Stimulated activated CD4-positive, alpha-beta T cell treated with anti-CD3 and anti-CD28 coated beads, Interleukin-1b, Interleukin-23, amount 100 ng/mL, for 24 hours (primary cell): ENCODE measurements around the gene KCNT1.

Source experiments
- DNase-seq, 4 experiments: peaks; one replicate each; pipeline ENCODE4 v3.0.0-alpha.2; 2020; ENCODE audit warnings: low read depth in 4 of 4, low spot score in 1 of 4

The KCNT1 gene

DNA sequence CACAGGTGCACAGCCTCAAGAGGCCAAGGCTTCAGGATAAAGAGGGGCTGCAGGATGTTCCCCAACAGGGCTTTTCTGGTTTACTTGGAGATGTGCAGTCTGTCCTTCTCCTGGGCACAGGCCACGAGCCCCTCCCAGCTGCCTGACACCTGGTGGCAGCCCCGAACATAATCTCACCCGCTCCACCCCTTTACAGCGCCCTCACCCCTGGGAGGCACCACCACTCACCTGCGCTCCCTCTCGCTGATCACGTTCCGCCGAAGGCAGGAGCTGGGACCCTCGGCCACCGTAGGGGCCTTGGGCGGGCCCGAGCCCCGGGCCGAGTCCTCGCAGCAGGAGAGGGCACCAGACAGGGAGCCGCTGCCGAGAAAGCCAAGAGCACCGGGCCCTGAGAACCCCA is 3.2 kb upstream of the KCNT1 start:
- DNase-seq: no peak

DNA sequence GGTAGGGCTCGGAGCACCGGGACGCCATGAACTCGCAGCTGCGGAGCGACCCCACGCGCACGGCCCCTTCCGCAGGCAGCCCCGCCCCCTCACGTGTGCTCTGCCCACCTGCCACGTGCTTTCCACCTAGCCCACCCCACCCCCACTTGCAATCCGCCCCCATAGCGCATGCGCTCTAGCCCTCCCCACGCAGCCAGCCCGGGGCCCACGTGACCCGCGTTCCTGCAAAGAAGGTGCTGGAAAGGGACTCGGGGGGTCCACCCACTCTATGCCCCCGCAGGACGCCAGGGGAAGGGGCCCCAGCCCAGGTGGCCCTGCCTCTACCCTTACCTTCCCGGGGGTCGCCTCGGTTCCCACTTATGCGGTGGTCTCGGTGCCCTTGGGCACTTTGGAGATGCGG is 2.5 kb upstream of the KCNT1 start, which contains the start of gene SOHLH1:
Gene SOHLH1, minus strand, starts transcription at position 42 of the 400 bp plus-strand sequence. Its CDS starts 14 bp downstream, at position 28.
- DNase-seq: no peak

DNA sequence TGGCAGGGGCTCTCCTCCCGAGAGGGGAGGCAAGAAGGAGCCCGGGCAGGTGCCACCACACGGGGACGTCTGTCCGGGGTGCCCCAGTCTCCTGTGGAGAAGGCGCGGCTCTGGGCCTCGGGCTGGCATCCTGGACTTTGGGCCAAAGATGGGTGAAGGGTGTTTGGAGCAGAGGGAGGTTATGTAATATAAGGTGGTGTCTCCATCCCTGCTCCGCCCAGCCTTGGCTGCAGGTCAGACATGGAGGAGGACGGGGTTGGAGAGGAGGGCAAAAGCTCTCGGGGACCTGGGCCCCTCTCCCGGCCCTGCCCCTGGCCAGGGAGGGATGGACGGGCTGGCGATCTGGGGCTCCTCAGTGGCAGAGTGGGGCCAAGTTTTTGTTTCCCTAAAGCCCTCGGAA is 1.5 kb upstream of the KCNT1 start:
- no peak for DNase-seq

DNA sequence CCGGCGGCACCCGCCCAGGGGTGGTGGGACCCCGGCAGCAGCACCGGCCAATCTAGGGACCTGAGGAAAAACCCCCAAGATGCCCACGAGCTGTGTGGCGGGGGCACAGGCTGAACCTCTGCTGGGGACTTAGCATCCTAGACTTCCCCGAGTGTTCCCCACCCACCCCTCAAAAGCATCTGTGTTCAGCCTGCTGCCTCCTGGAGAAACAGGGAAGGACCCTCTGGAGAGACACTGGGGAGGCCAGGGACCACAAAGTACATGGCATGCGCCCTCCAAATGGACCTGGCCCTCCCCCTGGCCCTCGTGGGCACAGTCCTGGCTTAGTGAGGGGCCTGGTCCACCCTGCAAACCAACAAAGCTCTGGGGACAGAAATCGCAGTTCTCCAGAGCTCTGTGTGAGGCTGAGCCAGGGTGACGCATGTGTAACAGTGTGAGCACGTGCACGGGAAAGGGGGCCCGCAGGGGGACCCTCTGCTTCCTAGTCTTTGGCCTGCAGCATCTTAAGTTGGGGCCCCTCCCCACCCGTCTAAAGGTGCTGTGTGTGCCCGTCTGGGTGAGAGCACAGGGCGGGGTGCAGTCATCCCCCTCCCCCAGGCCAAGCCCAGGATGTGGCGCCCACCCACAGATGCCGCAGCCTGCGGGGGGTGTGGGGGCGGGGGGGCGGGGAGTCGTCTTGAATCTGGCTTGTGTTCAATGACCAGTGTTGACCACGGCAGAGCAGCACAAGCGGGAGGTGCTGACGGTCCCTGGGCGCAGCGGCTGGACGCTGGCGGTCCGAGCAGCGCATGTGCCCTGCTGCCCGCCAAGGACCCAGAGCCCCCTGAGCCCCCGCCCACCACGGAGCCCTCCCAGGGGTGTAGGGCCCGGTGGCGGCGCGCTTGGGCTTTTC is 672 bp upstream of the KCNT1 start:
- DNase-seq: no peak

DNA sequence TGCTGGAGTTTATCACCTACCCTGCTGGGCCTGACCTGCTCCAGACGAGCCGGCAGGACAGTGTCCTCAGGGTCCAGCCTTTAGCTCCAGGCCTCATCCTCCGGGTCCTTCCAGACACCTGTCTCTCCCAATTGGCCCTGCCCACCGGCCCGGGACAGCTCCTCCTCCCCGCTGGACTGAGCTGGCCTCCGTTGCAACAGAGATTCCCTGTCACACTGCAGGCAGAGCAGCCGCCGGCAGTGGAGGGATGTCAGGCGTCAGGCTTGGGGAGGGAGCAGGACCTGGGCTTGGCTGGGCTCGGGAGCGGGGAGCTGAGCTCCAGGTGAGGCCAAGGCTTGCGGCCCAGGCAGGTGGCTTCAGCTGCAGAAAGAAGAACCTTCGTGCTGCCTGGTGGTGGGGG is 1.7 kb downstream of the KCNT1 start:
- DNase-seq: no peak

DNA sequence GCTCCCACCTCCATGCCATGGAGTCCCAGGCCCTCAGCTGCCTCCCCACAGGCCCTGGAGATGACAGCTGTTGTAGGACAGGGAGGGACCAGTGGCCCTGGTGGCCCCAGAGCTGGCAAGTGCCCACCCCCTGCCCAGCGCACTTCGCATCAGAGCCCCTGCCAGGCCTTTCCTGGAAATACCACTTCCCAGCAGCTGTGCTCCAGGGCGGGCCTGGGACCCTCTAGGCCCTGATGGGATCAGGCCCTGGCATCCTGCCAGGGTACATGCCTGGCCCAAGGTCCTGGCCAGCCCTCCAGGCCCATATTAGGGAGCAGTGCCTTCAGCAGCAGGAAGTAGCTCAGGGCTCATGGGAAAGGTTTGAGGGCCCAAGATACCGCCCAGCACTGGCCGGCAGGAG is 2.5 kb downstream of the KCNT1 start:
- no peak for DNase-seq

DNA sequence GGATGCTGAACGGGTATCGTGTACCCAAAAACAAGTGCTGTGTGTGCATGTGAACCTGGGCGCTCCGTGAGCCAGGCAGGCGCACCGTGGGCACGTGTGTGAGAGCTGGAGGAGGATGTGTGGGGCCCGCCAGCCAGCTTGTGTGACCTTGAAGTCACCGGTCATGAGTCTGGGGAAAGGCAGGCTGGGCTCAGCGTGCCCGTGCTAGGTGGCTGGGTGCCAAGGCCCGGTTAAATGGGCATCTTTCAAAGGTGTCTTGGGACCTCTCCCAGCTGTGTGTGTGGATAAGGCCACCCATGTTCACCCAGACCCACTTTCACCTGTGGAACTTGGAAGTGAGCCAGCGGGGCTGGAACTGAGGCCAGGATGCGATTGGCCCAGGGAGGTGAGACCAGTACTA is 3.4 kb downstream of the KCNT1 start:
- DNase-seq: no peak

DNA sequence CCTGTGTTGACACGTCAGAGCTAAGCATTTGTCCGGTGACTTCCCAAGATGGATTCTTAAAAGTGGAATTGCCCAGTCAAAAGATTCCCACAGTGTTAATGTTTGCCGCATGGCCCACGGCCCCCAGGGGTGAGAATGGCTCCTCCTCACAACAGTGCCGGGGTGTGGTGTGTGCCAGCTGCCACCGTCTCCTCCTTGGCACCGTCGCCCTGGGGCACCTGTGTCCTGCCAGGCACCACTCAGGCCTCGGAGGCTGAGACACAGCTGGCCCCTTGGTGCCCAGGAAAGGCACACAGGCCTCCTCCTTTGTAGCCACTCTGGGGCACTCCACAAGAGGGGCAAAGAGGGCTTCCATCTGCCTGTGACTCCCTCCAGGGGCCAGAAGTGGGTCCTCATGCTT is 4.3 kb downstream of the KCNT1 start:
- DNase-seq: no peak

DNA sequence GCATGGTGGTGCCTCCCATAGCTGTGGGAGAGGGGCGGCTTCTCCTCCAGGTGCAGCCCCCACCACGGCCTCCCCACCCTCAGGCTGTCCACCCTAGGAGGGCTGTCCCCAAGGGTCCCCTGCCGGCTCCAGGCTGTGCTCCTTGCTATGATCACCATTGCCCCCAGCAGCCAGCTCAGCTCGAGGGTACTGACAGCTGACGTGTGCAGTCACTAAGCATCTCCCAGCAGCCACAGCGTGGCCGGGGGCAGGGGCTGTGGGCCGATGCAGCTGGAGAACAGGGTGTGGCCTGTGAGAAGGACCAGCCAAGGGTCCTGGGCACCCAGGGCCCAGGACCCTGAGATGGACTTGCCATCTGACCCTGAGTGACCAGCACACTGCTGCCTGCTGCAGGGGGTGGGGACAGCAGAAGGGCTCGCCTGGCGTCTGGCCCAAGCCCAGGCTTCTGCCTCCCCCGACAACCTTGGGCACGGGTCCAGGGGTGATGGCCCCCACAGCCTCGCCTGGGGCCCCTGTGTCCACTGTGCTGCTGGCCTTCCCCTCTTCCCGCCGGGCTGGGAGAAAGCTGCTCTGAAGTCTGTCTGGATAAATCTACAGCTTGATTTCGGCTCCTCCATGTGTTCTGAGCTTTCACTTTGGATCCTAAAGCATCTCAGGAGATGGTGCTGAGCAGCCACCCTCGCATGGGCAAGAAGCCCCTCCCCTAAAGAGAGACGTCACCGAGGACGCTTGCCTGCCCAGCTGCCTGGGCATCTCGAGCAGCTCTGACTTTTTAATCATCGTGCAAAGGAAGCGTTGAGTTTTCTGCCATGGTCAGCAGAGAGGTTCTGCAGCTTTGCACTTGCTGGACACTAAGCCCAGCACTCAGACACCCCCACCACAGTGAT is 5.5 kb downstream of the KCNT1 start:
- no peak for DNase-seq

DNA sequence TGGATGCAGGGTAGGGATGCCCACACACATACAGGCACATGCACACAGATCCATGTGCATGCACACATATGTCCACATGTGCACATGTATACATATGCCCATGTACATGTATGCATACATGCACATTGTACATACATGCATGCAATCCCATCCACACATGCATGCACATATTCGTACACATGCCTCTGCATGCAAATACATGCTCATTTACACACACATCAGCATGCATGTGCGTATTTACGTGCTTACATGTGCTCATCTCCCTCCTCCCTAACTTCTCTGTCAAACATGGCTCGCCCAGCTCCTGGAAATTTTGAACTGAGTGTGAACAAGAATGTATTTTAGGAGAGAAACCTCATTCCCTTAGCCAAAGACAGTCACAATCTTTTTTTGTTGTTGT is 6.2 kb downstream of the KCNT1 start:
- no peak for DNase-seq

DNA sequence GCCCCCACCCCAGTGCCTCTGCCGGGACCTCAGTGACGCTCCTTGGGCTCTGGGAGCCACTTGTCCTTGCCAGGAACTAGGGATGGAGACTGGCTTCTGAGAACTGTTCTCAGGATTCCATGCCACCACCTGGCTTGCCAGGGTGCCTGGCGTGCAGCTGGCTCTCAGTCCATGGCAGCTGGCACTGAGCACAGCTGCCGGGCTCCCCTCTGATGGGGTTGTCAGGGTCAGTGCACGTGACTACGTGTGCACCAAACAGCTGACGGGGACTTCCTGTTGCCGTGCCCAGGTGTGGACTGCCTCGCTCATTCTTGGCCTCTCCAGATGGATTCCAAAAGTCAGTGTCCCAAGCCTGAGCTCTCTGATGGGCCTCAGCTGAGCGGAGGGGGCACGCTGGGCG is 9.4 kb downstream of the KCNT1 start:
- no peak for DNase-seq

DNA sequence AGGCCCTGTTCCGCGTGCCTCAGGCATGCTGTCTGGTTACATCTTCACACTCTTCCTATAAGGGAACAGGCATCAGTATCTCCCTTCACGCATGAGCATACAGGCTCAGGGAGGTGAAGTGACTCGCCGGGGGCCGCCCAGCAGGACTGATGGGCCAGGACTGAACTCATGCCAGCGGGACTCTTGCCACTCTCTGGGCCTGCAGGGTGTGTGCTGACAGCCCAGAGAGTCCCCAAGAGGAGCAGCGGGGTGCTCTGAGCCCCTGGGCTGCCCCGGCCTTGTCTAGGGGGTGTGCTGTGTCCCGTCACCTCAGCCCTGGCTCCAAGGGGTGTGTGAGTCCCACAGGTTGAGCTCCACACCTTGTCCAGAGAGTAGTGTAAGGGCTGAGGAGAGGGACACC is 9.9 kb downstream of the KCNT1 start:
- DNase-seq: no peak

DNA sequence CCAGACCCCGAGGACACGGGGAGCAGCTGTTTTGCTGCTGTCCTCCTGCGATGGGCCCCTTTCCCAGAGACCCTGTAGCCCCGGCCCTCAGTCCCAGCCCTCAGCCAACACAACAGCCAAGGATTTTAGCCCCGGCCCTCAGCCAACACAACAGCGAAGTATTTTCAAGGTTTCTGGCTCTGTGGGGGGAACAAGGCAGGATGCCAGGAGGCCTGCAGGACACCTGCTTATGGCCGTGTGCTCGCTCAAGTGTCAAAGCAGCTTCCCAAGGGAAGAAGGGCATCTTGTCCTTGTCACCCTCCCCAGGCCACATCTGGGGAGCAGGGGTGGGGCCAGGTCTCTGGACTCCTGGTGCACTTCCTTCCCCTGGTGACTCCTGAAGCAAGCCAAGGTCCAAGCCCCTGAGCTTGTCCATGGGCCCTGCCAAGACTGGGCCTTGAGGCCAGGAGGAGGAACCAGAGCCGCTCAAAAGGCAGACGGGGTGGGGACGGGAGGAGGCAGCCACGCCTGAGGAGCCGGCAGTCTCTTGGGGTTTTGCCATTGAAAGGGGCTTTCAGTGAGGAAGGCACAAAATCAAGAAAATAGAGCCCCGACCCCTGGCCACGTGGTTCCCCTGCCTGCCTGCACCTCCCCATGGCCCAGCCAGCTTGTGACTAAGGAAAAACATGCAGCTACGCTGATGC is 10.8 kb downstream of the KCNT1 start:
- no peak for DNase-seq

DNA sequence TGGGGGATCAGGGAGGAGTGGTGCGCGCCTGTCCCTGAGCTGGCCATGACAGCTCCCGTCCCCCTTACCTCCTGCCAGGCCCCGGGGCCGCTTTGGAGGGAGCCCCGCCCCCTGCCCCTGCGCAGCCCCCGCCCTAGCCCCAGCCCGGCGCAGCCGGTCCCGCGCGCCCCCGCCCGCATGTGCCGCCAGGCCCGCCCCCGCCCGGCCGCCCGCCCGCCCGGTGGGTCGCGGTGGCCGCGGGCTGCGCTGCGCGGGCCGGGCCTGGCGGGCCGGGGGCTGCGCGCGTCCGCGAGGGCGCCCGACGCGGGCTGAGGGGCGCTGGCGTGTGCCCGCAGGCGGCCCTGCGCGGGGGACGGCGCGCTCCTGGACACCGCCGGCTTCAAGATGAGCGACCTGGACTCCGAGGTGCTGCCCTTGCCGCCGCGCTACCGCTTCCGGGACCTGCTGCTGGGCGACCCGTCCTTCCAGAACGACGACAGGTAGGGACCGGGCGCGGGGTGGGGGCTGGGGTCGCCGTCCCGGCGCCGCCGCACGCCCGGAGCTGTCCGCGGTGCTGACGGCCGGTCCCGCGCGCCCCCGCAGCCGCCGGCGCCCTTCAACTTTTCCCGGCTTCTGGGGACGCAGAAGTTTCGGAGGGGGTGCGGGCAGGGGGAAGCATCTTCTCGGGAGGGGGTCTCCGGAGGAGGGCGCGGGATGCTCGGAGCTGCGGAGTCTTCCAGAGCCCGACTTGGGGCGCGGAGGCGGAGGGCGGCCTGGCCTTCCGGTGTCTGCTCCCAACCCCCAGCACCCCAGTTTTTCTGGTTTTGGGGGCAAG is 12.5 kb downstream of the KCNT1 start:
- DNase-seq: no peak

DNA sequence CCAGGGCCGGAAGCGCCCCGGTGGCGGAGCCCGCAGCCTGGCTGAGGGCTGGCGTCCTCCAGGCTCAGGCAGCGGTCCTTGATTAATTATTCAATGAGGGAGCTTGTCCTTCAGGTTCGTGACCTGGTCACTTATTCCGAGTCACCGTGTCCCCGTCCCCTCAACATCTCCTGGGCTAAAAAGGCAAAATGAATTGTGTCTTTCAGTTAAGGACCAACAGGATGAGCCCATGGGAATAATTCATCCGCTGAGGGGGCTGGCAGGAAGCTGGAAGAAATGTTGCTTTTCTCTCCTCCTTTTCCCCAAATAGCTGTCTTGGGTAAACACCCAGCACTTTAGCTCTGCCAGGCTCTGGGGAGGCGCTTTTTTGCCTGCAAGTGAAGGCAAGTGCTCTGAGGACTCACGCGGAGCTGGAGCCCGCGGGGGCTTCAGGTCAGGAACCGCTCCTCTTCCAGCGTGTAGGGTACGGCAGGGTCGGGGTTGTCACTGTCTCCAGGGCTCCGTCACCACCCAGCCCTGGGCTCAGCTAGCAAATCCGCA is 13.1 kb downstream of the KCNT1 start:
- DNase-seq: no peak

DNA sequence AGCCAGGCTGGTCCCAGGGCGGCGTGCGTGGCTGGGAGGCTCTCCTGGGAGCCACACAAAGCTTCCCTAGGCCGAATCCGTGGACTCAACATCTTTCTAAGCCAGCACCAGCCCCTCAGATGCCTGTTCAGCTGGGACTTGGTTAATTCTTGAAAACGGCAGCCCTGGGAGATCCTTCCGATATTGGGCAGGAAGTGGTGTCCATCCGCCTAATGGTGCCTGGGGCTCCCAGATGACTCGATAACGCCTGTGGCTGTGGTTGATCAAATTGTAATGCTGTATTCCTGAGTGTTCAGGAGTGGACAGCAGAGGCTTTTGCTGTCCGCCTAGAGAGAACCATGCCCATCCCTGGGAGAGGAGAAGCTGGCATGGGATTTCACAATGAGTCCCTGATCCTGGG is 14.1 kb downstream of the KCNT1 start:
- DNase-seq: no peak

DNA sequence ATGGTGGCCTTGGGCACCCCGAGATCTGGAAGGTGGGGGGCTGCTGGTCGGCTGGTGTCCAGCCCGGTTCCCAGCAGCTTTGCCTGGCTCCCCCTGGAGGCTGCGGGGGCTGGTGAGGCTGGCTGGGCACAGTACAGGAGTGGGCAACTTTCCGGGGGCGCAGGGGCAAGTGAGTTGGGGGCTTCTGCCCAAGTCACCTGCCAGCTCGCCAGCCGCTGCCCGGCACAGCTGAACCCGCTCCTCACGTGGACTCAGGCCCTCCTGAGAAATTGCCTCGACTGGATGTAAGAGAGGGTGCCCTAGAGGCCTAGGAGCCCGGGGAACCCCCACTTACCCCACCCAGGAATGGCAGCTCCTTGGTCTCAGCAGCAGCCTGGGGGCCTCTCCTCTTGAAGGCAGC is 15.4 kb downstream of the KCNT1 start:
- no peak for DNase-seq

DNA sequence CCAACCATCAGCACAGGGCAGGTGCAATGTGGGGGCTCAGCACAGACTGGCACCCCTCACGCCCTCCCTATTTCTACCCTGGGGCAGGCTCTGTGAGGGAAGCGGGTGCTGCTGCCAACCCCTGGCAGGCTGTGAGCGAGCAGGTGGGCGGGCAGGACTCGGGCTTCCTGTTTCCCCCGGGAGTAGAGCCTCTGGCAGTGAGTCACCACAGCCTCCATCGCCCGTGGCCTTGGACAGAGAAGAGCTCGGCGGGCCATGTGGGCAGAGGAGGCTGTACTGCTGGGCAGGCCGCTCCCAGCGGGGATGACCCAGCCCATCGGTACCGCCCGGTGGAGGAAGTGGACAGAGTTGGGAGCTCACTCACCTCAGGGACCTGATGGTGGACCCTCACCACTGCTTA is 16.6 kb downstream of the KCNT1 start:
- DNase-seq: no peak

DNA sequence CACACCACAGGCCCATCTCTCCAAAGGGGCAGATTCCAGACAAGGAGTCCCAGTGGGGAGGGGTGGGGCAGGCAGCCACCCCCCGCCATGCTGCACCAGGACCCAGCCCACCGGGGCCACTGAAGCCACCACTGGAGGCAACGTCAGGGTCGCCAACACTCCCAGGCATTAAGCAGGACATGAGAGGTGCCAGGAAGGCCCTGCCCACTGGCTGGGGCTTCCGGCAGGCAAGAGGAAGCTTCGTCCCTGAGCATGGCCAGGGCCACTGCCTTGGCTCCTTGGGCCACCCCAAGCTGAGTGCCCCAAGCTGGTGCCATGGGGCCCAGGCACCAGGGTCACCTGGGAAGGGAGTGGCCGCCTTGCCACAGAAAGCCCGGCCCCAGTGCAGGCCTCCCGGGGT is 17.5 kb downstream of the KCNT1 start:
- DNase-seq: no peak

DNA sequence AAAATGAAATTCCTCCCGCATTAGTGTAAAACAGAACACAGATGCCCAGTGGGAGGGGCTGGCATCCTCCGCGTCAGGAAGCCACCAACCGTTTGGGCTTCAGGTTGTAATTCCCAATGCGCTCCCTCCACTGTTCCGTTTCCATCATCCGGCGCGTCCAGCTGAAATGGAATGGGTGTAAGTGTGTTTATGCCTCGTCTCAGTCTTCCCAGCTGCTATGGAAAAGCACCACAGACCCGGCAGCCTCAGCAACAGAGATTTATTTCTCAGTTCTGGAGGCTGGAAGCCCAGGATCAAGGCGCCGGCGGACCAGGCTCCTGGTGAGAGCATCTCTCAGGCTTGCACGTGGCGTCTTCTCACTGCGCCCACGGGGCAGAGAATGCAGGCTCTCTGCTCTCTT is 20.4 kb downstream of the KCNT1 start:
- DNase-seq: no peak
